Measurements from ENCODE around the gene PRRG4. TPM values are rescaled to one million over a fixed set of nuclear protein-coding genes. Genes with fewer than 3 reads are reported as not detected.

Gene PRRG4
- total RNA-seq, 4 donors from 2014 or later: 0.75 to 2.2 (median 1.2) TPM

DNA sequence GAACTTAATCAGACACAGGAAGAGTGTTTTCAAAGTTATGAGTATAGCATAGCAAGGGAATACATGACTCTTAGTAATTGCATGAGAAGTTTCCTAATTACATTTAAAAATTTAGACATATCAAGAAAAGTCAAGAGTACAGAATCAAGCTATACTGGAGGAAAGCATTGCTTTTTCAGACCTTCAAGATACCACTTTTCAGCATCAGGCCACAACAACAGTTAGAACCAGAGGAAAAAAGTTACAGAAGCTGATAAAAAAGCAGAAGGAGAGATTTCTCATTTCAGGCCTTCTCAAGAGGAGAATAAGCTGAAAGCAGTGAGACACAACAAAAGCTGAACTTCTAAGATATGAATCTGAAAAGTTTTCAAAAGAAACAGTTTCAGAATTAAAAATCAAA lies 34.8 kb downstream of the PRRG4 start:
- TF ChIP-seq, protein P1, sequence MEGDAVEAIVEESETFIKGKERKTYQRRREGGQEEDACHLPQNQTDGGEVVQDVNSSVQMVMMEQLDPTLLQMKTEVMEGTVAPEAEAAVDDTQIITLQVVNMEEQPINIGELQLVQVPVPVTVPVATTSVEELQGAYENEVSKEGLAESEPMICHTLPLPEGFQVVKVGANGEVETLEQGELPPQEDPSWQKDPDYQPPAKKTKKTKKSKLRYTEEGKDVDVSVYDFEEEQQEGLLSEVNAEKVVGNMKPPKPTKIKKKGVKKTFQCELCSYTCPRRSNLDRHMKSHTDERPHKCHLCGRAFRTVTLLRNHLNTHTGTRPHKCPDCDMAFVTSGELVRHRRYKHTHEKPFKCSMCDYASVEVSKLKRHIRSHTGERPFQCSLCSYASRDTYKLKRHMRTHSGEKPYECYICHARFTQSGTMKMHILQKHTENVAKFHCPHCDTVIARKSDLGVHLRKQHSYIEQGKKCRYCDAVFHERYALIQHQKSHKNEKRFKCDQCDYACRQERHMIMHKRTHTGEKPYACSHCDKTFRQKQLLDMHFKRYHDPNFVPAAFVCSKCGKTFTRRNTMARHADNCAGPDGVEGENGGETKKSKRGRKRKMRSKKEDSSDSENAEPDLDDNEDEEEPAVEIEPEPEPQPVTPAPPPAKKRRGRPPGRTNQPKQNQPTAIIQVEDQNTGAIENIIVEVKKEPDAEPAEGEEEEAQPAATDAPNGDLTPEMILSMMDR (IDR thresholded peaks at IDR 0.05; ENCODE audit: low read depth): no peak

DNA sequence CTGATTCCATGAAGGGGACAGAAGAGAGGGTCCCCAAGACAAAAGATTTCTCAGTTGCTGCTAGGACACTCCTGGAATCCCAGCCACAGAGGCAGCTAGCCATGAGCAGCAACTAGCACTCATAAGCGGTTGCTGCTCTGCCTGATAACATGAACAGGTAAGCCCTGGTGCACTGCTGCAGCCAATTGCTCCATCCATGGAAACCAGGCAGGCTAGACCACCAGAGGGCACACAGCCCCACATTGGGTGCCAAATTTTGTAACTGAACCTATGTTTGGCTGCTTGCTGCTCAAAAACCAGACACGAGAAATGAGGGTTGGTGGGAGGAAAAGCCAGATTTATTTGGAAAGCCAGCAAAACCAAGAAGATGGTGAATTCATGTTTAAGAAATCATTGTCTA lies 40.9 kb downstream of the PRRG4 start:
- TF ChIP-seq, protein P1 (IDR thresholded peaks at IDR 0.05; ENCODE audit: low read depth): no peak

DNA sequence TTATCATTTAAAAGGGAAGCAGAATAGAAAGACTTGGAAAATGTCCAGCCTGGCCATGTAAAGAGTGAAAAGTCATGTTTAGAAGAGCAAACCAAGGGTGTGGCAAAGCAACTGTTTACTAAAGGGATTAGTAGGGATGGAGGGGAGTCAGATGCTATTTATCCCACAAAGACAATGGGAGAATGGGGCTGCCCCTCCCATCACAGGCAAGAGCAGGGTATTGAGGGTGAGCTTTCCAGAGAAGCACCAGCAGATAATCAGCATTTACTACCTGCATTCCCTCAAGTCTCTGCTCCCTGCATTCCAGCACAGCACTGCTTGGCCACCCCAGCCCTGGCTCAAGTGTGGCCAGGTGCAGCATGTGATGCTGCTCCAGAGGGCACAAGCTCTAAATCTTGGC lies 44.4 kb downstream of the PRRG4 start:
- TF ChIP-seq, protein P1 (IDR thresholded peaks at IDR 0.05; ENCODE audit: low read depth): no peak

DNA sequence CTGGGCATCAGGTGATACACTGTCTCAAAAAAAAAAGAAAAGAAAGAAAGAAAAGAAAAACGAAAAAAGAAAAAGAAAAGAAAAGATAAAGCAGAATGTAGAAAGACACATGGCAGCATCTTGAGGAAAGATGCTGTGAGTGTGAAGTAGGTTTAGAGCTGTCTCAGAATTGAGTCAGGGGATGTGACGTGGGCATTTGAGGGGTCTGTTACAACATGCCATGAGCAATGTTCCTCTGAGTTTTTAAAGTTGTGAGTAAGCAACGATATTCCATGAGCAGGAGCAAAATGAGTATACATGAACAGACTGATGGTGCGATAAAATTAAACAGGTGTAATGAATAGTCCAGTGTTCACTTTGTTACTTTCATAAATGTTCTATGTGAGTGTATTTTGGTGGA lies 51.6 kb downstream of the PRRG4 start:
- TF ChIP-seq, protein P1 (IDR thresholded peaks at IDR 0.05; ENCODE audit: low read depth): no peak

DNA sequence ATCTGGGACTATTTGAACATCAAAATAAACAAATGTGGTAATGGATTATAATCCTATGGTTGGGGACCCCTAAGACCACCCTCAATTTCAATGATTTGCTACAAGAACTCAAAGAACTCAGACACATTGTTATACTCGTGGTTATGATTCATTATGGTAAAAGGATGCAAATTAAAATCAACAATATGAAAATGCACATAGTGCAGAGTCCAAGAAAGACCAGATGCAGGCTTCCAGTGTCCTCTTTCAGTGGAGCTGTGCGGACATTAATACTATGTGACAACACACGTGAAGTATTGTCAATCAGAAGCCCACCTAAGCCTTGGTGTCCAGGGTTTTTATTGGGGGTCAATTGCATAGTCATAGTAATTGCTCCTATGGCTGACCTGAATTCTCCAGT lies 53.7 kb downstream of the PRRG4 start:
- TF ChIP-seq, protein P1 (IDR thresholded peaks at IDR 0.05; ENCODE audit: low read depth): no peak

DNA sequence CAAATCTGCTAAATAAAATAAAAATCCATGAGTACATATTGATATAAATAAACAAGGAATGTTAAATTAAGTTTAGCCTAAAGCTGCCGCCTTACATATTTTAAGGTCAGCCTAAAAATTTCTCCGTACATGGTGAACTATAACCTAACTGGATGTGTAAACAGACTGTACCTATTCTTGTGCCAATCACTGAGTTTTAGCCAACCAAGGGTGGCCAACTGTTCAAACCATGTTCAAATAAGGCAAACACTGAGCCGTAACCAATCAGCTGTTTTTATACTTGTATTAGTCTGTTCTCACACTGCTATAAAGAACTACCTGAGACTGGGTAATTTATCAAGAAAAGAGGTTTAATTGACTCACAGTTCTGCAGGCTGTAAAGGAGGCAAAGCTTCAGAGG lies 54.3 kb downstream of the PRRG4 start:
- TF ChIP-seq, protein P1 (IDR thresholded peaks at IDR 0.05; ENCODE audit: low read depth): no peak

DNA sequence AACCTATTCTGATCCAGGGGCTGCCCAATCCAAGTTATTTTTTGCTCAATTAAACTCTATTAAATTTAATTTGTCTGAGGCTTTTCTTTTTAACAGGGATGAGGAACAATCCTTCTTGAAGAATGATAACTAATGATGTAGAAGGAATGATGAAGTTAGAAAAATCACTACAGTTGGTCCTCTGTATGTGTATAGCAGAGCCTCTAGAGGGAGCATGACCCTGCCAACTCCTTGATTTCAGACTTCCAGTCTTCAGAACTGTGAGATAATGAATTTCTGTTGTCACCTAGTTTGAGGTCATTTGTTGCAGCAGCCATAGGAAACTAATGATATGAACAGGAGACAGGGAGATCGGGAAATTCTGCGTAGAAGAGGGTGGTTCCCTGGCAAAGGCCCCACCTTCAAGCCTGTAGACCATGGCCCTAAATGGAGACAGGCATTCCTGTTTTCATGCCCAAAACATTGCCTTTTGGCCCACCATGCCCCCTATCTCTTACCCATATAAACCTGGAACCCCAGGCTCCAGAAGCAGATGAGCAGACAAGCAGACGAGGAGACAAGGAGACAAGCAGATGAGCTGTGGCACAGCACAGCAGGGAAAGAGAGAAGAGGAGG lies 55.1 kb downstream of the PRRG4 start:
- TF ChIP-seq, protein P1 (IDR thresholded peaks at IDR 0.05; ENCODE audit: low read depth): no peak
